Kidney tubule cell (primary cell): ENCODE results near the gene UBE2D2.

Source experiments
- DNase-seq: peaks from one replicate; pipeline ENCODE4 v3.0.0-alpha.2; 2018; ENCODE audit warnings: low spot score

The UBE2D2 gene

GRCh38 chr5:139648205-139649081, 87.3 kb downstream of the UBE2D2 start, which contains the start of gene CXXC5:
CXXC5 (plus strand) TSS chr5:139648349; CDS start chr5:139680524, 32,175 bp downstream.
- peak; percentile 89 for DNase-seq

- no peak for DNase-seq
Measured at GRCh38 chr5:139649082-139649991, 88.2 kb downstream of the UBE2D2 start.

GRCh38 chr5:139650031-139650688, 89.0 kb downstream of the UBE2D2 start:
- peak; percentile 26 for DNase-seq

- DNase-seq = peak; percentile 31
Measured at GRCh38 chr5:139650689-139651042, 89.5 kb downstream of the UBE2D2 start.

- peak; percentile 65 for DNase-seq
Measured at GRCh38 chr5:139651043-139651834, 90.1 kb downstream of the UBE2D2 start.

- DNase-seq = peak; percentile 97
Measured at GRCh38 chr5:139651853-139652787, 91.0 kb downstream of the UBE2D2 start.

GRCh38 chr5:139652788-139653241, 91.7 kb downstream of the UBE2D2 start:
- peak; percentile 45 for DNase-seq

GRCh38 chr5:139653616-139654015, 92.5 kb downstream of the UBE2D2 start:
- DNase-seq = no peak

- no peak for DNase-seq
Measured at GRCh38 chr5:139654464-139654863, 93.3 kb downstream of the UBE2D2 start.

- no peak for DNase-seq
Measured at GRCh38 chr5:139654871-139655491, 93.8 kb downstream of the UBE2D2 start.

- DNase-seq = peak; percentile 55
Measured at GRCh38 chr5:139655727-139656271, 94.7 kb downstream of the UBE2D2 start.

GRCh38 chr5:139657363-139658321, 96.5 kb downstream of the UBE2D2 start:
- DNase-seq = peak; percentile 65

GRCh38 chr5:139658501-139658927, 97.4 kb downstream of the UBE2D2 start:
- DNase-seq = peak; percentile 77

GRCh38 chr5:139658928-139659667, 98.0 kb downstream of the UBE2D2 start:
- peak; percentile 96 for DNase-seq

- DNase-seq = no peak
Measured at GRCh38 chr5:139659695-139660101, 98.6 kb downstream of the UBE2D2 start.

- peak; percentile 88 for DNase-seq
Measured at GRCh38 chr5:139660105-139660922, 99.2 kb downstream of the UBE2D2 start.
